ENCODE measurements around the gene SH3BP4.

DNA sequence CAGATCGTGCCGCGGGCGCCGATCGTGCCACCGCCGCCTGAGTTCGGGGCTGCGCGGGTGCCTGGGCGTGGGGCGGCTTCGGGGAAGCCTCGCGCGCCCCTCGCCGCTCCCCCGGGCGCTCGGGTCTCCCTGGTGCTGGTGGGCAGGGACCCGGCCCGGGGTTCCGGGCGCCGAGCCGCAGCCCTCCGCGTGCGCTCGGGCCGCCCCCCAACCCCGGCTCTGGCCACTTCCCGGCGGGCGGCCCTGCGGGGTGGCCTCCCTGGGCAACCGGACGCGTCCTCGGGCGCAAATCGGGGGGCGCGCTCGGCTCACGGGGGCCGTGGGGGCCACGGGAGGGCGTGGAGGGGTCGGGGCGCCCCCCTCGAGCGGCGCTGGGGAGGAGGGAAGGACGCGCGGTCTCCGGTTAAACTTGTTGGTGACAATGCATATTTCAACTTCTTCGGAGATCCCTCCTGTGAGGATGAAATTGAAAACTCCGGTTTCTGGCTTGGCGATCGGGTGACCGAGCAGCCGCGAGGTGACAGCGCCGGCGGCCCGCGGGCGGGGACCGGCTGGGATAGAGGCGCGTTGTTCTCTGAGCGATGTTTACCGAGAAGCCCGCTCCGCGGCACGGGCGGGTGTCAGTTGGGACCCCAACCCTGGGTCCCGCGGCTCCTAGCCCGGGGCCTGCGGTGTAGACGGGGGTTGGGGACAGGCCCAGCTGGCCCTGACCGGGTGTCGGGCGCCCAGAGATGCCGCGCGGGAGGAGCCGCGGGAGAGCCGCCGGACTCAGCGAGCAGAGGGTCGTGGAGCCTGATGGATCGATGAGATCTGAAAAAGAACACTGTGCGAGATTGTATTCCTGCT lies 676 bp downstream of the SH3BP4 start:
- TF ChIP-seq, protein P1, sequence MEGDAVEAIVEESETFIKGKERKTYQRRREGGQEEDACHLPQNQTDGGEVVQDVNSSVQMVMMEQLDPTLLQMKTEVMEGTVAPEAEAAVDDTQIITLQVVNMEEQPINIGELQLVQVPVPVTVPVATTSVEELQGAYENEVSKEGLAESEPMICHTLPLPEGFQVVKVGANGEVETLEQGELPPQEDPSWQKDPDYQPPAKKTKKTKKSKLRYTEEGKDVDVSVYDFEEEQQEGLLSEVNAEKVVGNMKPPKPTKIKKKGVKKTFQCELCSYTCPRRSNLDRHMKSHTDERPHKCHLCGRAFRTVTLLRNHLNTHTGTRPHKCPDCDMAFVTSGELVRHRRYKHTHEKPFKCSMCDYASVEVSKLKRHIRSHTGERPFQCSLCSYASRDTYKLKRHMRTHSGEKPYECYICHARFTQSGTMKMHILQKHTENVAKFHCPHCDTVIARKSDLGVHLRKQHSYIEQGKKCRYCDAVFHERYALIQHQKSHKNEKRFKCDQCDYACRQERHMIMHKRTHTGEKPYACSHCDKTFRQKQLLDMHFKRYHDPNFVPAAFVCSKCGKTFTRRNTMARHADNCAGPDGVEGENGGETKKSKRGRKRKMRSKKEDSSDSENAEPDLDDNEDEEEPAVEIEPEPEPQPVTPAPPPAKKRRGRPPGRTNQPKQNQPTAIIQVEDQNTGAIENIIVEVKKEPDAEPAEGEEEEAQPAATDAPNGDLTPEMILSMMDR (IDR thresholded peaks at IDR 0.05; ENCODE audit: insufficient read depth, low read length, poor library complexity, severe bottlenecking) = no peak
- no peak for TF ChIP-seq EZH2phosphoT487 (conservative IDR thresholded peaks at IDR 0.05; ENCODE audit: low read length)

Measured in SU-DHL-6 (cell line).